Smooth muscle cell (in vitro differentiated cells): ENCODE data around the gene BACH2. TPM values are rescaled to one million over a fixed set of nuclear protein-coding genes. Genes with fewer than 3 reads are reported as not detected.
A peak's percentile ranks its signal among the peaks of the same experiment; 100 is the strongest.

Source experiments
- DNase-seq: peaks from one replicate; lab custom pipeline; 2025; ENCODE audit not compliant: unreplicated experiment; lab: John Stamatoyannopoulos, UW
- H2AFZ ChIP-seq: fragments of 200-600 bp; sonication (generic); 2 replicates; pipeline ENCODE4 v1.6.0; 2016; ENCODE audit warnings: antibody characterized with exemption, low read depth, mild to moderate bottlenecking
- H3F3A ChIP-seq: fragments of 200-600 bp; sonication (generic); 2 replicates; pipeline ENCODE4 v1.6.0; 2017; ENCODE audit warnings: antibody characterized with exemption, low read depth
- H3K27ac ChIP-seq: fragments of 200-600 bp; sonication (generic); 2 replicates; pipeline ENCODE4 v1.5.1; 2016; ENCODE audit warnings: low read depth, mild to moderate bottlenecking
- H3K27me3 ChIP-seq: fragments of 200-600 bp; sonication (generic); 2 replicates; pipeline ENCODE4 v1.6.1; 2016; ENCODE audit warnings: low read depth, mild to moderate bottlenecking
- H3K36me3 ChIP-seq: fragments of 200-600 bp; sonication (generic); 2 replicates; pipeline ENCODE4 v1.5.1; 2016; ENCODE audit warnings: low read depth
- H3K4me1 ChIP-seq: fragments of 200-600 bp; sonication (generic); 2 replicates; pipeline ENCODE4 v1.5.1; 2016; ENCODE audit warnings: low read depth
- H3K4me2 ChIP-seq: fragments of 200-600 bp; sonication (generic); 2 replicates; pipeline ENCODE4 v1.6.0; 2016; ENCODE audit warnings: mild to moderate bottlenecking
- H3K4me3 ChIP-seq: fragments of 200-600 bp; sonication (generic); 2 replicates; pipeline ENCODE4 v1.5.1; 2016; ENCODE audit warnings: mild to moderate bottlenecking
- H3K79me2 ChIP-seq: fragments of 200-600 bp; sonication (generic); 2 replicates; pipeline ENCODE4 v1.6.0; 2016; ENCODE audit warnings: low read depth, mild to moderate bottlenecking
- H3K9ac ChIP-seq: fragments of 200-600 bp; sonication (generic); 2 replicates; pipeline ENCODE4 v1.6.0; 2016; ENCODE audit warnings: low read depth
- H3K9me3 ChIP-seq: fragments of 200-600 bp; sonication (generic); replicated peaks from 2 replicates; pipeline ENCODE4 v1.5.1; 2016; ENCODE audit warnings: low read depth
- H4K20me1 ChIP-seq: fragments of 200-600 bp; sonication (generic); 2 replicates; pipeline ENCODE4 v1.6.0; 2016; ENCODE audit warnings: low read depth
- CTCF ChIP-seq: fragments of 200-600 bp; sonication (generic); IDR thresholded peaks from 2 replicates; pipeline ENCODE4 v1.5.1; 2017; ENCODE audit warnings: borderline replicate concordance, mild to moderate bottlenecking, antibody characterized with exemption; ENCODE audit not compliant: insufficient read depth, poor library complexity, severe bottlenecking
- WGBS: methylation state at CpG from one replicate; pipeline ENCODE4 v1.1.7; 2016; ENCODE audit warnings: low lambda C conversion rate; 5-methylcytosine and 5-hydroxymethylcytosine counted together
- polyA plus RNA-seq: library from polyadenylated mRNA; unstranded; fragments of >200 nt; fragmentation: Nextera tagmentation; extraction: Ambion mirVana; gene quantifications from 2 replicates; pipeline ENCODE4 v1.2.1, GENCODE V29; 2016
- total RNA-seq: library from RNA; depleted of rRNA; stranded (reverse); fragments of >200 nt; gene quantifications from 2 replicates; pipeline ENCODE4 v1.2.3, GENCODE V29; 2014

The BACH2 gene
- total and polyA plus RNA-seq, 2 experiments from 2014 or later, result 3.0 to 4.5 TPM

DNA sequence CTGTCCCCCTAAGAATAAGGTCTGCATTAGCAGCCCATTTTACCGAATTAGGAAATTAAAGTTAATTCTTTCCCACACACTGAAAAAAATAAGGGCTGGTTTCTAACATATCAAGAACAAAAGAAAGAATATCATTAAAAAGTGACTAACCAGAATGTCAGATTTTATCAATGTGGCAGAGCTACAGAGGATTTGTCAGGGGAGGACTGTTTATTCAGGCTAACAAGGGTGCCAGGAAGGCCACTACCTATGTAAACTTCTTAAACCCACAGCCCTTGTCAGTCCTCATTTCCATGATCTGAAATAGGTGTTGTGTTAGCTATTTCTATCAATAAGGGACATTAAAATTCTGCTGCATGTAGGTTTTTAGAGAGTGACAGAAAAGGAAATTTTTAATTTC is 76.4 kb downstream of the BACH2 start:
- Histone ChIP-seq H3K9me3 (no peaks in the 10 kb centered on the region), H3K4me2 (peak overlapping the region; percentile 79), H4K20me1 (no peaks in the 10 kb centered on the region), H3K4me1 (peaks cover 45% of the 10 kb centered on the region), H3K27ac (peak overlapping the region; percentile 97), H2AFZ (no peak overlapping the region), H3K79me2 (no peaks in the 10 kb centered on the region), H3F3A (peaks cover 19% of the 10 kb centered on the region), H3K36me3 (no peaks in the 10 kb centered on the region), H3K4me3 (no peak overlapping the region), H3K27me3 (no peaks in the 10 kb centered on the region), H3K9ac (peak overlapping the region; percentile 93)
- TF ChIP-seq CTCF, result no peak
- WGBS, result 76% methylated on average over 1 of the region's 1 CpG
- DNase-seq, result no peak

DNA sequence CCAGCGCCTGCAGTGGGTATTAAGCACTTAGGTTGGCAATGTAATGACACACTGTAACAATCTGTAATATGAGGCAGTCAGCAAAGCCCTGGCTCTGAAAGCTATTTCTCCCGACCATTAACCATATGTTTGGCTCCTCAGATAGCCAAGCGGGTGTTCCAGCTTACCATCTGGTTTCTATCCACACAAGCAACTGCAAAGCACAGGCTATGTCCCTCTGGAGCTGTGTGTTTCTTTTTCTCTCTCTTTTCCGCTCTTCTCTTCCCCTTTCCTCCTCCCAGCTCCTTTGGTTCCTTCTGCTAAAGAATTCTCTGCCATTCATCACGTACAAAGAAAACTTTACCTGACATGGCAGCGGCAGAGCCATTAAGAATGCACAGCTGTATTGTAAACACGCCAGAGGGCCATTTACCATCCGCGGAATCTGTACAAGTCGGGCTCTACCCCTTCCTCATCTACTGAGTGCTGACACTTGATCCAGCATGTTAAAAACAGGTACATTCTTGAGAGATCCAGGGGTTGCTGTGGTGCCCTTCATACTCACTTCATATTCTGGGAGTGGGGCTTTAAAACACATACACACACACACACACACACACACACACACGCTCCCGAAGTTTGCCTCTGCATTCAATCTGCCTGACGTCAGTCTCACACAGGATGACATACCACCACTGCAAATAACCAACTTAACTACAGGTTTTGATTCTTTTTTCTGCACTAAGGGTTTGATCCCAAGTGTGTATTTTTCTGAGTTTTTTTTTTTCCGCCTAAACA is 77.2 kb downstream of the BACH2 start:
- H3K4me1 ChIP-seq, result peaks cover 45% of the 10 kb centered on the region
- 17% methylated on average over 14 of the region's 14 CpGs for WGBS

GRCh38 chr6:90218959-90219208 is 77.8 kb downstream of the BACH2 start:
- Histone ChIP-seq H2AFZ (no peak overlapping the region), H3K4me2 (peak overlapping the region; percentile 79), H3K9me3 (no peaks in the 10 kb centered on the region), H3K4me1 (peaks cover 45% of the 10 kb centered on the region), H3K27ac (peak overlapping the region; percentile 97), H3K27me3 (no peaks in the 10 kb centered on the region), H3K4me3 (peak overlapping the region; percentile 37), H4K20me1 (no peaks in the 10 kb centered on the region), H3K9ac (peak overlapping the region; percentile 93), H3F3A (peaks cover 24% of the 10 kb centered on the region), H3K79me2 (no peaks in the 10 kb centered on the region), H3K36me3 (no peaks in the 10 kb centered on the region)
- no peak for DNase-seq
- TF ChIP-seq CTCF, result no peak
- no CpG with 5 or more reads among the region's 1 CpG for WGBS

More for the DNA sequence above, 77.2 kb downstream of the BACH2 start:
- Histone ChIP-seq H3K4me3 (peak overlapping the region; percentile 37), H3K4me2 (peak overlapping the region; percentile 79), H3K27me3 (no peaks in the 10 kb centered on the region), H3K79me2 (no peaks in the 10 kb centered on the region), H3K9me3 (no peaks in the 10 kb centered on the region), H2AFZ (no peak overlapping the region), H3K27ac (peak overlapping the region; percentile 97), H3K36me3 (no peaks in the 10 kb centered on the region), H3K9ac (peak overlapping the region; percentile 93), H3F3A (peaks cover 24% of the 10 kb centered on the region), H4K20me1 (no peaks in the 10 kb centered on the region)
- DNase-seq, result peak; percentile 29
- no peak for TF ChIP-seq CTCF
